Measurements from ENCODE around the gene NOC4L. TPM values are rescaled to one million over a fixed set of nuclear protein-coding genes. Genes with fewer than 3 reads are reported as not detected.

Gene NOC4L
- total RNA-seq, 4 donors from 2014 or later, result 7.5 to 13.4 (median 9.5) TPM

GRCh38 chr12:132158677-132159554 is 14.7 kb downstream of the NOC4L start:
- 100% methylated on average over 3 of the region's 37 CpGs; no CpG with 5 or more reads in 1 of the 2 donors for WGBS, 2 donors (ENCODE audit: low coverage in 1 of 2)
- H3K36me3 ChIP-seq, result peaks cover 0 to 27% of the 10 kb centered on the region in 2 donors
- H3K9me3 ChIP-seq, result no peaks in the 10 kb centered on the region
- TF ChIP-seq EP300 (IDR thresholded peaks at IDR 0.05) (no peak), POLR2AphosphoS5 (IDR thresholded peaks at IDR 0.05) (no peak), CTCF (IDR thresholded peaks at IDR 0.05) (no peak), POLR2A (IDR thresholded peaks at IDR 0.05) (no peak)
- no peak for ATAC-seq
- H3K4me3 ChIP-seq, result no peak overlapping the region
- H3K27ac ChIP-seq, result no peak overlapping the region
- H3K4me1 ChIP-seq, result peaks cover 0 to 26% (median 10%) of the 10 kb centered on the region in 3 donors
- peaks cover 33% of the 10 kb centered on the region for H3K27me3 ChIP-seq

GRCh38 chr12:132159555-132160003 is 15.3 kb downstream of the NOC4L start:
- Histone ChIP-seq H3K9me3 (no peaks in the 10 kb centered on the region), H3K27me3 (peaks cover 39% of the 10 kb centered on the region), H3K4me1 (peaks cover 0 to 19% (median 8%) of the 10 kb centered on the region in 3 donors), H3K36me3 (peaks cover 0 to 27% of the 10 kb centered on the region in 2 donors), H3K27ac (no peak overlapping the region), H3K4me3 (no peak overlapping the region)
- 70% methylated on average over 4 of the region's 14 CpGs; no CpG with 5 or more reads in 1 of the 2 donors for WGBS, 2 donors (ENCODE audit: low coverage in 1 of 2)
- no peak for ATAC-seq
- TF ChIP-seq POLR2AphosphoS5 (IDR thresholded peaks at IDR 0.05) (no peak), POLR2A (IDR thresholded peaks at IDR 0.05) (no peak), EP300 (IDR thresholded peaks at IDR 0.05) (no peak), CTCF (IDR thresholded peaks at IDR 0.05) (no peak)

GRCh38 chr12:132160016-132160415 is 15.8 kb downstream of the NOC4L start:
- H3K27me3 ChIP-seq, result peaks cover 39% of the 10 kb centered on the region
- no peak overlapping the region for H3K4me3 ChIP-seq
- TF ChIP-seq CTCF (IDR thresholded peaks at IDR 0.05) (no peak), EP300 (IDR thresholded peaks at IDR 0.05) (no peak), POLR2AphosphoS5 (IDR thresholded peaks at IDR 0.05) (no peak), POLR2A (IDR thresholded peaks at IDR 0.05) (no peak)
- peaks cover 0 to 19% (median 8%) of the 10 kb centered on the region in 3 donors for H3K4me1 ChIP-seq
- peaks cover 0 to 27% of the 10 kb centered on the region in 2 donors for H3K36me3 ChIP-seq
- no peak overlapping the region for H3K27ac ChIP-seq
- no peaks in the 10 kb centered on the region for H3K9me3 ChIP-seq
- 53% methylated on average over 3 of the region's 16 CpGs; no CpG with 5 or more reads in 1 of the 2 donors for WGBS, 2 donors (ENCODE audit: low coverage in 1 of 2)
- no peak for ATAC-seq

- Histone ChIP-seq H3K9me3 (no peaks in the 10 kb centered on the region), H3K4me1 (peaks cover 0 to 19% (median 8%) of the 10 kb centered on the region in 3 donors), H3K4me3 (no peak overlapping the region), H3K36me3 (peaks cover 0 to 27% of the 10 kb centered on the region in 2 donors), H3K27ac (no peak overlapping the region), H3K27me3 (peaks cover 39% of the 10 kb centered on the region)
- no CpG with 5 or more reads among the region's 15 CpGs for WGBS, 2 donors (ENCODE audit: low coverage in 1 of 2)
- no peak for TF ChIP-seq POLR2A (IDR thresholded peaks at IDR 0.05)
- no peak for TF ChIP-seq CTCF (IDR thresholded peaks at IDR 0.05)
- ATAC-seq, result no peak
Measured at GRCh38 chr12:132160601-132161035, 16.4 kb downstream of the NOC4L start.
